ENCODE measurements around the gene FADS1.

GRCh38 chr11:61763930-61764605 is 52.7 kb downstream of the FADS1 start:
- no peak for TF ChIP-seq CTCF (IDR thresholded peaks at IDR 0.05)
- TF ChIP-seq POLR2A (IDR thresholded peaks at IDR 0.05) = no peak
